AG10803 (cell line): ENCODE data around the gene APLF.

Experiments used
- DNase-seq: peaks from one replicate; pipeline ENCODE4 v3.0.0; 2010; ENCODE audit warnings: low read depth
- H3K4me3 ChIP-seq: 2 replicates; pipeline ENCODE4 v1.5.1; 2011; ENCODE audit warnings: mild to moderate bottlenecking, low read length, control low read depth
- TF ChIP-seq, protein P1 (sequence below): conservative IDR thresholded peaks from 2 replicates; pipeline ENCODE4 v1.5.1; 2011; ENCODE audit warnings: mild to moderate bottlenecking, low read length, control low read depth, inconsistent platforms

Gene APLF

DNA sequence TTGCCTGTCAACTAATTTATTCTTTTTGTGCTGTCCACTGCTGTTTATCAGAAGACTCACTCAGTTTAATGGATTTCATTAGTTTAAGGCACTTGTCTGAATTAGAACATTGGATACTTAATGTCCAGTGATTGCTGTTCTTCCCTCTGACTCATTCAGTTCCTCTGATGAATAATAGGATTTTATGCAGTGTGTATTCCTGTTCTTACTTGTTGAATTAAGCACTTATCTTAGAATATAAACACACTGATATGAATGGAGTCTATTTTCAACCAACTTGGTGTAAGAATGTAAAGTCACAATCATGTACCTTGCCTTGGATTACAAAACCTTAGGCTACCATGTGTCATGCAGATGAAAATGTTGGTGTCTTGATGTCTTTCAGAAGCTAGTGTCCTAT is 89.0 kb downstream of the APLF start:
- H3K4me3 ChIP-seq = no peak overlapping the region
- TF ChIP-seq, protein P1, sequence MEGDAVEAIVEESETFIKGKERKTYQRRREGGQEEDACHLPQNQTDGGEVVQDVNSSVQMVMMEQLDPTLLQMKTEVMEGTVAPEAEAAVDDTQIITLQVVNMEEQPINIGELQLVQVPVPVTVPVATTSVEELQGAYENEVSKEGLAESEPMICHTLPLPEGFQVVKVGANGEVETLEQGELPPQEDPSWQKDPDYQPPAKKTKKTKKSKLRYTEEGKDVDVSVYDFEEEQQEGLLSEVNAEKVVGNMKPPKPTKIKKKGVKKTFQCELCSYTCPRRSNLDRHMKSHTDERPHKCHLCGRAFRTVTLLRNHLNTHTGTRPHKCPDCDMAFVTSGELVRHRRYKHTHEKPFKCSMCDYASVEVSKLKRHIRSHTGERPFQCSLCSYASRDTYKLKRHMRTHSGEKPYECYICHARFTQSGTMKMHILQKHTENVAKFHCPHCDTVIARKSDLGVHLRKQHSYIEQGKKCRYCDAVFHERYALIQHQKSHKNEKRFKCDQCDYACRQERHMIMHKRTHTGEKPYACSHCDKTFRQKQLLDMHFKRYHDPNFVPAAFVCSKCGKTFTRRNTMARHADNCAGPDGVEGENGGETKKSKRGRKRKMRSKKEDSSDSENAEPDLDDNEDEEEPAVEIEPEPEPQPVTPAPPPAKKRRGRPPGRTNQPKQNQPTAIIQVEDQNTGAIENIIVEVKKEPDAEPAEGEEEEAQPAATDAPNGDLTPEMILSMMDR = no peak
- no peak for DNase-seq

DNA sequence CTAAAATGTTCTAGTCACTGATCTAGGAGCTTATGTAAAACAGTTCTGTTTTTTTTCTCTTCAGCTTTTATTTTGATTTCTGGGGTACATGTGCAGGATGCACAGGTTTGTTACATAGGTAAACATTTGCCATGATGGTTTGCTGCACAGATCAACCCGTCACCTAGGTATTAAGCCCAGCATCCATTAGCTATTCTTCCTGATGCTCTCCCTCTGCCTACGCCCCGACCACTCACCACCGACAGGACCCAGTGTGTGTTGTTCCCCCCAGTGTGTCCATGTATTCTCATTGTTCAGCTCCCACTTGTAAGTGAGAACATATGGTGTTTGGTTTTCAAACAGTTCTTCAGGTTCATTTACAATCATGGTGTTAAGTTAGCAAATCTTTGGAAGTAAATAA is 91.2 kb downstream of the APLF start:
- TF ChIP-seq, protein P1 = no peak
- no peak overlapping the region for H3K4me3 ChIP-seq
- no peak for DNase-seq

DNA sequence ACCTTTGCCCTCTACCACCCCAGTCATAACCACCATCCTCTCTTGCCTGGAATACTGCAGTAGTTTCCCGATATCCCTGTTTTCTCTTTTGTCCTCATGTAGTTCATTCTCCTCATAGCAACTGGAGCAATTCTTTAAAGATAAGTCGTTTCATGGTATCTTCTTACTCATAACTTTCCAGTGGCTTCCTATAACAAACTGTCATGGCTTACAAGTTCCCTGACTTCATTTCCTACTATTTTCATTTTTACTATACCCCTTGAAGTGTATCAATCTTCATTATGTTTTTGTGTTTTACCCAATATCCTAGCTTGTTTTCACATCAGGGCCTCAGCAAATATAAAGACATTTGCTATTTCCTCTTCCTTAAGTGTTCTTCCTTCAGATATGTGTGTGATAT is 92.3 kb downstream of the APLF start:
- DNase-seq = no peak
- TF ChIP-seq, protein P1 = no peak
- H3K4me3 ChIP-seq = no peak overlapping the region

DNA sequence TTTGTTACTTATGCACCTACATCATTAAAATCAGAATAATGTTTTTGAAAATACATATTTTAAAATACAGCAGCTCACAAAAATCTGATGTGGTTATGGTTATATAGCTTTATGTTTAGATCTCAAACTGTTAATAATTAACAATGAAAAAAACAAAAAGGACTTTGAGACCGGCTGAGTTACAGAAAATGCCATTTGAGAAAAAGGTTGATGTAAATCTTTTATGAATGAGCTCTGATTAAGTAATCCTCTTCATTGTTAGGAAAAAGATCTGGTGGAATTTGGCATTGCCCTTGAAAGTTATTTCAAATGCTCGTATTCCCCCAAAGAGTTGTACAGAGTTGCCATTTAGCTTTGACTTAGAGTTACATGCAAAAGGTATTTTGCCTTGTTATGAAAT is 93.2 kb downstream of the APLF start:
- TF ChIP-seq, protein P1 = no peak
- DNase-seq = no peak
- H3K4me3 ChIP-seq = no peak overlapping the region

DNA sequence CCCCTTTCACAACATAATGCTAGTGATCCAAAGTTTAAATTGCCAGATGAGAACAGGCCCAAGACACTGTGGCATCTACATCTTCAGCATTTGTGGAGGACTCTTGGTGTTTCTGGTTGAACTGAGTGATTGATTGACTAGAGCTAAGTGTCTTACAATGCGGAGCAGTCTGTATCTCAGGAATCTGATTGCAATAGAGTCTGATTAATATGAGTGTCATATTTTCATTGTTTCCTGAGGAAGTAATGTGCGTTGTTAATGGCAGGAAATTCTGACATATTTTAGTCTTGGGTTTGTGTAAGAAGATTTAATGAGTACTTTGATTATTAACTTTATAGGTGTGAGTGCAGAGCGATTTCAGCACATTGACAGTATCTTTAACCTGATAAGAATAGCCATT is 94.0 kb downstream of the APLF start:
- DNase-seq = no peak
- no peak overlapping the region for H3K4me3 ChIP-seq
- TF ChIP-seq, protein P1 = no peak

DNA sequence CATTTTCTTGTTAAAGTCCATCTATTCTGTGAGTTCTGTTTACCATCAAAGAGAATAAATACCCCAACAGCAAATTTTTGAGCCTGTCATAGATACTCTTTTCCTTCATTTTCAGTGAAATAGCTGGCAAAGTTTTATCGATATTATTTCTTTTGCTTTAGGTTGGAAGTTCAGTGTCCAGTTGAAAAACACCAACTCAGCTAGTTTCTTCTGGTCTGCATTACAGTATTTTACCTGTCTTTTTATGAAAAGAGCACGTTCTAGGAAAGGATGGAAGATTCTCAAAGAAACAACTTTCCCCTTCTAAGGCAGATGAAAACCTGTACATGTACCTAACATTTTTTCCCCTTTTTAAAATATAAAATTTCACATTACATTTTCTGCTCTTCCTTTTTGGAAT is 95.5 kb downstream of the APLF start:
- no peak overlapping the region for H3K4me3 ChIP-seq
- DNase-seq = no peak
- TF ChIP-seq, protein P1 = no peak

DNA sequence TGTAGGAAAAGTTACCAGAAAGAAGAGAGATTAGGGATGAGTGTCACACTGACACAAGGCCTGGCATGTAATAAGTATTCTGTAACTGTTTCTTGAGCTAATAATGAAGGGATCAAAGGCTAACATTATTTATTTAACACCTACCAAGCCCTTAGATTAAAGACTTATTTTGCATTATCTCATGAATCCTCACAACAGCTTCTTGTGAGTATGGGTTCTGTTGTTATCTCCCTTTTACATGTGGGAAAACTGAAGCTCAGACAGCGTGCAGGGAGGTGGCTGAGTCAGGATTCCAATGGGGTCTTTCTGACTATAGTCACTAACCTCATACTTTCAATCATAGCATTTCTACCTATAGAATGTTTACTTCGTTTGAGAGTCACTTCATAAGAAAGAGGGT is 97.0 kb downstream of the APLF start:
- TF ChIP-seq, protein P1 = no peak
- DNase-seq = no peak
- H3K4me3 ChIP-seq = no peak overlapping the region
